ENCODE data around the gene STEAP3.

- no peak for TF ChIP-seq CTCF (IDR thresholded peaks at IDR 0.05)
- TF ChIP-seq POLR2A (IDR thresholded peaks at IDR 0.05) = no peak
Observed at GRCh38 chr2:119228136-119228535, 4.5 kb downstream of the STEAP3 start.

Measured in body of pancreas (tissue), 4 donors.